HG03521 (cell line): ENCODE measurements around the gene IL1RAPL1.
A peak's percentile ranks its signal among the peaks of the same experiment; 100 is the strongest.
"Not testable (repeated sequence)": the region's sequence is repeated elsewhere in the genome, so short reads cannot be mapped to it uniquely, and the experiment has no call there.

Experiments used
- ATAC-seq: cut with Tn5 transposase; IDR thresholded peaks from one replicate; pipeline ENCODE4 v1.9.1; 2021; ENCODE audit warnings: mild to moderate bottlenecking, moderate library complexity; ENCODE audit not compliant: unreplicated experiment

Gene IL1RAPL1

DNA sequence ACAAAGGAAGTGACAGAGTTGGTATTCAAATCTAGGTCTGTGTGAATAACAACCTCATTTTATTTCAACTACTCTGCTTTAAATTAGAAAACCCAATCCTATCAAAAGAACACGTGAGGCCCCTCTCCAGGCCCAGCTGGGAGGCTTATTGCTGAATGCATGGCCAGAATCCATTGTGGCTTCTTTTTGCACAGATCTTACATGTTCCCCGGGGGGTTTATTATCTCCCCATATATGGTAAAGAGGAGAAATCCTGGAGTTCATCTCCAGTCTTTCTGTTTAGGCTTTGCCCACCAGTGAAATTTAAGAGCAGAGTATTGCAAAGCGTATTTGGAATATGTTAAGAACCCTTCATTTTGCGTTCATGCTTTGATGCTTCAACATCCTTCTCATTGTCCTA is 655.6 kb downstream of the IL1RAPL1 start:
- ATAC-seq: no peak

DNA sequence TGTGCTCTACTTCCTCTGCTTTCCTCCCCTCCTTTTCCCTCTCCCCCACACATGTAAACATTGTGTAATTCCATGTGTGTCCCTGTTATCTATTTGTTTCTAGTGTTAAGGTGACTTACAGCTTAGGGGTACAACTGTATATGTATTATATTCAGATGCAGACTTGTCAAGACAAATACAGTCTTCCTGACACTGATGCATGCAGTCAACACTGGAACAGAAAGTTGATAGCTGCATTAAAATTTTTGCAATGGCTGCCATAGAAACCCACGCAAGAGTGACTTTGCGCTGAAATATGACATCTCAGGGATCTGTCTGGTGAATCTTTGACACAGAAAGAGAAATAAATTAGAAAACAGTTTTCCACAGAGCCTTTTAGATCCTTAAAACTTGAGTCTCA is 656.7 kb downstream of the IL1RAPL1 start:
- no peak for ATAC-seq

DNA sequence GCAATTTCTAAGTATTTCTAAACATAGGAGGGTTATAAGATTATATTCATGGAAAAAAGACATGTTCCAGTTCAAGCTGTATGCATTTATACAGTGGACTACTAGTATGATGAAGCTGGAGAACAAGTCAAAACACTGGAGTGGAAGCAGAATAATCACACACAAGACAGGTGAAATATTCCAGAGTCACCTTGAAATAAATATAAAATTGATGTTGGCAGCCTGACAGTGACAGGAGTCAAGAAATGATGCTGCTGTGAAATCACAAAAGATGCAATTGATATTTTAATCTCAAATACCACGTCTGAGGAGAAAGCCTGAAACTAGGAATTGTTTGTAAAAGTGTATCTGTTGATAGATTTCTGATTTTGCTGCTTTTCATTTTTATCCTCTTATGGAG is 667.3 kb downstream of the IL1RAPL1 start:
- ATAC-seq: no peak

DNA sequence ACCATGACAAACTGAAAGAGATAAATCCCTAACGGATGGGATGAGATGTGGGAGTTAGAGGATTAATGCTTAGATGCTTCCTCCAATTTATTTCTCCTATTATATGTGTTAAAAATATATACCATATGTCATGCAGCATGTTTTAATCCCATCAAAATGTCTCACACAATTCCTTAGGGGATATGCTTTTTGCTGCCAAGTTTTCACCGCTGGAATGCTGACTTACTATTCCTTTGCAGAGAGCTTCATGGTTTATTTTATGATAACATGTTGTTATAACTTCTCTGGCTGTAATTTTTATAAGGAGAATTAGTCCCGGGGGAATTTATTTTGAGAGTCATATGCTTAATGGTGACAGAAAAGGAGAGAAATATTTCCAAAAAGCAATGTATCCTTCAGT is 670.3 kb downstream of the IL1RAPL1 start:
- no peak for ATAC-seq

DNA sequence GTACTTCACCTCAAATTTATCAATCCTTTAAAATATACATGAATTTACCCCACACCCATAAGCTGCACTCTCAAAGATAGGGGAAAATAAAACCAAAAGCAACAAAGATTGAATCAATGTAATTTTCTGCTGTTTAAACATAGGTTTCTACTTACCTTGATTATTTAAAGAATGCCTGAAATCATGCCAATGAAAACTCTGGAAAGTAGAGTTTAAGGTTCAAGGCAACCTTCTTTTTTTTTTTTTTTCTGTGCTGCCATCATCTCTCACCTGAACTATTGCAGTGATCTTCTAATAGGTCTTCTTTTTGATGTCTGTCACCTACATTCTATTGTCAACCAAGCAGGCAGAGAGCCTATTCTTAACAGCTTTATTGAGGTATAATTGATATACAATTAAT is 682.1 kb downstream of the IL1RAPL1 start:
- ATAC-seq: no peak

DNA sequence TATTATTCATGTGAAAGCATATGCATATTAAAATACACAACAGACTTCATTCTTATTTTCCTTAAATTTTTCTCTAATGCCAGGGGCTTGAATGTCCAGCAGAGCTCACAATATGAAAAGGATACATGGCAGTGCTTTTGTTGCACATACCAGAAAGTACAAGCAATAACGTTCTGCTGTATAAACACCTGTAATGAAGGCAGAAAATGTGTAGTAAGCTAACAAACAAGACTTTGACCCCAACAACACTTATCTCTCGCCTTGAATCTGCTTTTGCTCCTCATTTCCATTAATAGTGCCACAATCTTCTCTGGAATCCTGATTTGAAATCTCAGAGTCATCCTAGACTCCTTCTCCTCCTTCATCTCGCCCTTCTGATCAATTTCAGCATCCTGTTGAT is 687.3 kb downstream of the IL1RAPL1 start:
- ATAC-seq: no peak

DNA sequence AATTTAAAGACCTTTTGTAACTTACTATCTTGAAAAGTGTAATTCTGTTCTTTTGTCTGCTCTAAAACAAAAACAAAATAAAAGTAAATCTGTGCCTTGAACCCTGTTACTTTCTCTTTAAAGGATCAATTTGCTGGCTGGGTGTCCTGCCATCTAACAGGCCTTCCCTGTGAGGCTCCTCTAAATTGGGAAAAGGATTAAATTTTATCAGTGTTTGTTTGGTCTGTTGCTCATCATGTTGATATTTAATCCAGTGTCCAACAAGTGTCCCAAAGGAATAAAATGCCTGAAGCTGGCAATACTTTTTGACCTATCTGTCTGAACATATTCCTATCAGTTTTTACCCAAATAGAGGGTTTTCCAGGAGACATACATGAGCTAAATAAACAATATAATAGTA is 688.7 kb downstream of the IL1RAPL1 start:
- no peak for ATAC-seq

DNA sequence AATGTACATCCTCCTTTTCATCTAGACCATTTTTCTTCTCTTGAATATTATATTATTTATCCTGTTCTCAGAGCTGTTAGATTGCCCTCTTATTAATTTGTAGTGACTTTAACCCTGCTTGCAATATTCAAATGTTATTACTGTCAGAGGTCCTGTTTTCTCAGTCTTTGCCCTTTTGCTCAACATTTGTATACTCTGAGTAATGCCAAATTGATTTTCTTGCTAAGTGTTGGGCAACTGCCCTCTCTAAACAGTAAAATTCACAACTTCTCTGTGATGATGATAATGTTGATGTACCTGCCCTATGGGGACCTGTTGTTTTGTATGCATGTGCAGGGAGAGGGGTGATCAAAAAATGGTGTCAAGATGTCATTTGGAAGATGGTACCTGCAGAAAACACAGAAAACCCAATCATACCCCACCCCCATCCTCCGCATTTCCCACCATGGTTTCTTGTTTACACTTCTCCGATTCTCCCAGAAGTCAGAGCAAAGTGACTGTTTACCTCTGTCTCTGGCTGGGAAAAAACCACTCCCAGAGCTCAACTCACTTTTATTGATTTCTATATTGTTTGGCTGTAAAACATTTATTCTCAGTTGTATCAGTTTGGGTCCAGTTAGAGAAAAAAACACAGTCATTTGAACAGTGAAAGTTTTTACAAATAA is 694.0 kb downstream of the IL1RAPL1 start:
- no peak for ATAC-seq

DNA sequence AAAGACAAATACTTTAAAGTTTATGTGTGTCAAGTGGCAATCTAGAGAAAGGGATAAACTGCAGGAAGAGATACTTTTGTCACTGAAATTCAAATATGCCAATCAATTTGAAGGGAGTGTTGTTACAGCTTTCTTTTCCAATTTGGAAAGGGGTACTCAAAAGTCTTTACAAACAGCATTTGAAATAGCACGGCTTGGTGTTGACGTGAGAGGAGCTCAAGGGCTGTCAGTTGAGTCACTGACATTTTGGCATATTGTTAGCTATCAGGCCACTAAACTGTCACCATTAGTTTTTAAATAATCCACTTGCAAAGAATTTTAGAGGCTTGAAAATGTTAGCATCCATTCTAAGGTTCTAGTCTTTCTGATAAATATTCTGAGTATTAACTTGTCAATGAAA is 698.4 kb downstream of the IL1RAPL1 start:
- no peak for ATAC-seq

DNA sequence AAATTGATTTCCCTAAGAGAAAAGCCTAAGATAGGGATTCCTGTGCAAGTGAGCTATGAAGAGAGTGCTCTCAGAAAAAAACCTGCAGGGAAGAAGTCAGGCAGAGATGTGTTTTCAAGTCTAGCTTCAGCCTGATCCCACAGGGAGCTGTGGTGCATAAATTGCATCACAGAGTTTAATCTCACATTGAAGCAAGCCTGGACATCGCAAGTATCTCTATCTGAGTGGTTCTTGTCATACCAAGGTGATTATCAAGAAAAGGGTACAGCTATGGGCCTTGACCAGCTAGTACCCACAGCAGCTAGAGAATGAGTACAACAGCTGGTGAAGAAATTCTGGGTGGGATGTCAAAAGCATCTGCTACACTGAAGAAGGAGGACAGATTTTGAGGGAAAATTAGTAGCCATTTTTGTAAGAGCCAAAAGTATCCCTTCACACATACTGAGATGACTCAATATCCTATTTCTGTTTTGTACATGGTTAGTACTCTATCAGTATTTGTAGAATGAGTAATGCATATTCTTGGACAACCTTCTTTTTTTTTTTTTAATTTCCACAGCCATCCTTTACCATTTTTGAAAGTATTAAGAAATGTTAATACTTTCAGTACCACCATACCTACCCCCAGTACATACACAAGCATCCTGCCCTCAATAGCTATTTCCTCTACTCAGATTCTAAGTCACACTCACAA is 708.9 kb downstream of the IL1RAPL1 start:
- ATAC-seq: no peak

DNA sequence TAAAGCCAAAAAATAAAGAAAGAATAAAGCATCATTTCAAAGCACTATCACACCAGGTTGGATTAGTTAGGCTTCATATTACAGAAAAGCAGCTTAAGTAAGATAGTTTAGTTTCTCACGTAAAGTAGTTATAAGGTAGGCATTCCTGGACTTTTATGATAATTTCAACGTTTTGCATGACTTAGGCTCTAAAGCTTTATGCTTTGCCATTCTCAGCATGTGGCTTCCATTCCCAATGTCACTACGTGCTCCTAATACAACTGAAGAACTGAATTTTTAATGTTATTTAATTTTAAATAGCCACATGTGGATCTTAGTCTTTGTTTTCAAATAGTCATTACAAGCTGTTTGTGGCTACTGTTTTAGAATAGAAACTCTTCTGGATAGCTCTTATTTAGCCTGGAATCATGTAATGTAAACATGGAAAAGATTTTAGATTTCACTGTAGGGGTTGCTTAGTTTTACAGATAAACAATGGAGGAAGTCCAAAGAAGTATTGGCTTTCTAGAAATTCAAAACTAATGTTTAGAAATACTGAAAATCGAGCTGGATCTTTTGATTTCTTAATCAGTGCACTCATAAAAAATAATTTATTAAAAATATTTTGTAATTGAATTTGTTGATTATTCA is 710.0 kb downstream of the IL1RAPL1 start:
- no peak for ATAC-seq

DNA sequence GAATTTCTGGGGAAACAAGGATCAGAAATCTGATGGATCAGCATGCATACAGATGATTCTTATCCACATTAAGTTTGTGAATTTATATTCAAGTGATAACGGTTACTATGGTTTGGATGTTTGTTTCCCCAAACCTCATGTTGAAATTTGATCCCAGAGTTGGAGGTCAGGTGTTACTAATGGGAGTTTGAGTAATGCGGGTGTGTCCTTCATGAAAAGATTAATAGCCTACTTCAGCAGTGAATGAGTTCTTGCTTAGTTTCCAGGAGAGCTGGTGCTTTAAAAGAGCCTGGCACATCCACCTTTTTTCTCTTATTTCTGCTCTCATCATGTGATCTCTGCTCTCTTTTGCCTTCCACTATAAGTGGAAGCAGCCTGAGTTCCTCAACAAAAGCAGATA is 712.4 kb downstream of the IL1RAPL1 start:
- no peak for ATAC-seq

DNA sequence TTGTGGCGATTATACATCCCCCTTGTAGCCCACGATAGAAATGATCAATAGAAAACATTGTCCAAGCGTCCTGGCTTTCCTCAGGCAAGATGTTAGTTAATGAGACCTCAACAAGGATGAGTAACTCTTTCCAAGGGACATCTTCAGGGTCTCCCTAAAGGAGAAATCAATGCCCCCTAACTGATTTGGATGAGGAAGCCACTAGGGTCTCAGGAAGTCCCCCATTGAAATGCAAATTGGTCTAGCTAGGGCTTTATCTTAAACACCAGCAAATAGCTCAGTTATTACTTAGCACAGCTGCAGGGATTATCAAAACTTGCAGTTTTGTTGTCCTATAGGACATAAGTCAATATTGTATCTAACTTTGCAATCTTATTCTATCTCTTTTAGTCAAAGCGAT is 721.5 kb downstream of the IL1RAPL1 start:
- ATAC-seq: no peak

DNA sequence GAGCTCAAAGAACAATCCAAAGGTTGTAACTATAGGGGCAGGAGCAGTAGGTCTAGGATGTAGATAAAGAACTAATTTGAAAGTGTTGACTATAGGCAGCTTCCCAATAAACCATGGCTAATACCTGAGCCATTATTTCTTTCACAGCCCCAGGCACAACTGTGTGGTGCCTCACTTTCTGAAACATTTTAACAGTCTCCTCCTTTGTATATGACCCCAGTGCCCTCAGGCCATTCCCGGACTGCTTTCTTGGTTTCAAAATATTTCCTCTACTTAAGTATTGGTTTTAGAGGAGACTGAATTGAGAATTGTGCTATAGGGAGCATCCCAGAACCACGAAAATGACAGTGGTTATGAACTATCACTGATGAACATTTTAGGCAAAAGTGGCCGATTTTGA is 728.7 kb downstream of the IL1RAPL1 start:
- no peak for ATAC-seq

DNA sequence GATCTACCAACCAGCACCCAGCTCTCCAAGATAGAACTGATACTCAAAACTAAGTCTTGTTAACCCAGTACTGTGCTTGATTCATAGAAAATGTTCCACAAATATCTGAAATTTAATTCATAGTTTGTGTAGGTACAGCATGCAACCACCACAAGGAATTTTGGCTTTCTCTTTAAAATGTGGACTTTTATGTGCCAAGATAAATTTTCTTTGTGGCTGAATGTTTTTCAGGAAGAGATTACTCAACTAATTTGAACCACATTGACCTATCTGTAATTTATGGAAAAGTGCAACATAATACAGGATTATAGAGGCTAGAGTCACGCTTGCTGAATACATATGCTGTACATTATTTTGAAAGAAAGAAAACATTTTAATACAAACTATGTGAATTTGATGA is 730.8 kb downstream of the IL1RAPL1 start:
- no peak for ATAC-seq

DNA sequence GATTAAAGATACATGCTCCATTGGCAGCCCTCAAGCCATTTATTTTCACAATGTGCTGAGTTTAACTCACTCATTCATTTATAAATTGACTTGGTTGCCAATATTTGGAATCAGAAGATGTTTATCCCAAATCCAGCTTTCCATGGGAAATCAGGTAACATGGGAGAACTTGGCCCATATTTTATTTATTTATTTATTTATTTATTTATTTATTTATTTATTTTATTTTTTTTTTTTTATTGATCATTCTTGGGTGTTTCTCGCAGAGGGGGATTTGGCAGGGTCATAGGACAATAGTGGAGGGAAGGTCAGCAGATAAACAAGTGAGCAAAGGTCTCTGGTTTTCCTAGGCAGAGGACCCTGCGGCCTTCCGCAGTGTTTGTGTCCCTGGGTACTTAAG is 745.2 kb downstream of the IL1RAPL1 start:
- ATAC-seq: not testable (repeated sequence)

DNA sequence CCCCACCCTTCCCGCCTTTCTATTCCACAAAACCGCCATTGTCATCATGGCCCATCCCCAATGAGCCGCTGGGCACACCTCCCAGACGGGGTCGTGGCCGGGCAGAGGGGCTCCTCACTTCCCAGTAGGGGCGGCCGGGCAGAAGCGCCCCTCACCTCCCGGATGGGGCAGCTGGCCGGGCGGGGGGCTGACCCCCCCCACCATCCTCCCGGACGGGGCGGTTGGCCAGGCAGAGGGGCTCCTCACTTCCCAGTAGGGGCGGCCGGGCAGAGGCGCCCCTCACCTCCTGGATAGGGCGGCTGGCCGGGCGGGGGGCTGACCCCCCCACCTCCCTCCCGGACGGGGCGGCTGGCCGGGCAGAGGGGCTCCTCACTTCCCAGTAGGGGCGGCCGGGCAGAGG is 745.8 kb downstream of the IL1RAPL1 start:
- not testable (repeated sequence) for ATAC-seq

DNA sequence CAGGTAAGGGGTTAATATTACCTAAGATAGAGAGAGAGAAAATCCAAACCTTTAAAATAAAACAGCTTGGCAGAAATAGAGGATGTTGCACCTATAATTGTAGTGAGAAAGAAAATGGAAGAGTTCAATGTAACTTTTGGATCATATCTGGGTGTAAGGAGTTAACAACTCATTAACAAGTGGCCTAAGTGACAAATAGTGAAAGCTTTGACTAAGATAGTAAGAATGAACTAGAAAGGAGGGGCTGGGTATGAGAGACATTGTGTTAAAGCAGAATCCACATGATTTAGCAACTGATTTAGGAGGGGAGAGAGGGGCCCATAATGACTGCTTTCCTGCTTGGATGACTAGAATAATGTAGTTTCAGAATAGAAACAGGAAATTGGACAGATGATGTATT is 761.0 kb downstream of the IL1RAPL1 start:
- ATAC-seq: no peak

DNA sequence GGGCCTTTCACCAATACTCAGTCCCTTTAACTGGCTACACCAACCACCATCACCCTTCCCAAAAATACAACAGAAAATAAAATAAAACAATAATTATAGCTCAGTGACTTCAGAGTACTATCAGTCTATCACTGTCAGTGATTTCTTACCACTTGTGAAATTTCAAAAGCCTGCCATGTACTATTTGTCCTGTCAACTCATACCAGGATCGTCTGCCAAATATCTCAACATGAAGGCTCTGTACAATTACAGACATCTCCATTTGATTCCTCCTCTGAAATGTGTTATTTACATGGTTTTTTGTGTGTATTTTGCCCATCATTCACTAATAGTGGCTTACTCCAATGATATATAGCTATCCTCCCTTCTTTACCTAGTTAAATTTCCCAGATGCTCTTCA is 772.0 kb downstream of the IL1RAPL1 start:
- no peak for ATAC-seq

DNA sequence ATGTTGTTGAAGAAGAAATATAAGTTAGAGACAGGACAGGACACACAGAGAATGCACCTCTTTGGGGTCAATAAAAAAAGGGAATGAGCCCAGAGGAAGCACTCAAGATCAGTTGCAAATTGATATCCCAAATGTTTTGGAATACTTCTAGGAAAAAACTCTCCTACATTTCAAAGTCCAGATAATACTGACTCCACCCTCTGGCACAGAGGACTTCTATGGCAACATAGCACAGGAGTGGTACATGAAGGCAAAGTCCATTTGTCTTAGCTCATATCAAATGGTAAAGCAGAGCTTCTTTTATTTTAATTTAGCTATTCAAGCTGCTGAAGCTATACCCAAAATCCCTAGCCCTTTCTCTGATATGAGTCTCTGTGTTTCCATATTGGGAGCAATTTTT is 787.5 kb downstream of the IL1RAPL1 start:
- ATAC-seq: not testable (repeated sequence)

DNA sequence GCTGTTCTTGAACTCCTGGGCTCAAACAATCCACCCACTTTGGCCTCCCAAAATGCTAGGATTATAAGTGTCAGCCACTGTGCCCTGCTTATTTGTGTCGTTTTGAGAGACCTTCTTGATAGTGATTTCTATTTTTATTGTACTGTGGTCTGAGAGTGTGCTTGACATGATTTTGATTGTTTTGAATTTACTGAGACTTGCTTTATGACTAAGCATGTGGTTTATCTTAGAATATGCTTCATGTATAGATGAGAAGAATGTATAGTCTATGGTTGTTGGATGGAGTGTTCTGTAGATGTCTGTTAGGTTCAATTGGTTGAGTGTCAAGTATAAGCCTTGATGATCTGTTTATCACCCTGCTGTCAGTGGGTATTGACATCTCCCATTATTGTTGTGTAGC is 789.3 kb downstream of the IL1RAPL1 start:
- ATAC-seq: peak; percentile 50

DNA sequence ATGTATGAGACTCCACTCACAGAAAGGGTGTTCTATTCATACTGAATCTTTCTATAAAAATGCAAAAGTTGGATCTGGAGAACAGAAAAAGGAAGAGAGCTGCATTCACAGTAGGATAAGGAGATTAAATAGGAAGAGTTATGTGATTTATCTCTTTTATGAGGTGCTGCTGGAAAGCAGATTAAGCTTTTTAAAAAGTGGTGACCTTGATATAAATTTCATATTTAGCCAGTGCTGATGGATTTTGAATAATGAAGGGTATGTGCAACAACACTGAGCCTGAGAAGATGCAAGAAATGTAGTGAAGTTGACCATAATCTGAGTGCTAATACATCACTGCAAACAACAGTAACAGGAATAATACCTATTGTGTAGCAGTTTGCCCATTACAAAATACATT is 795.6 kb downstream of the IL1RAPL1 start:
- no peak for ATAC-seq
